Glutamatergic neuron (in vitro differentiated cells): ENCODE data around the gene ABHD8. TPM values are rescaled to one million over a fixed set of nuclear protein-coding genes. Genes with fewer than 3 reads are reported as not detected.
A peak's percentile ranks its signal among the peaks of the same experiment; 100 is the strongest.

ENCODE experiments used
- DNase-seq: peaks from one replicate; pipeline ENCODE4 v3.0.0; 2022
- H3K27ac Mint-ChIP-seq: one replicate; pipeline ENCODE4 v1.8.0; 2020; ENCODE audit warnings: mild to moderate bottlenecking, mixed read lengths, inconsistent platforms; ENCODE audit not compliant: unreplicated experiment
- H3K27me3 Mint-ChIP-seq: one replicate; pipeline ENCODE4 v1.8.0; 2020; ENCODE audit warnings: mild to moderate bottlenecking, moderate library complexity, mixed read lengths, inconsistent platforms; ENCODE audit not compliant: unreplicated experiment
- H3K36me3 Mint-ChIP-seq: one replicate; pipeline ENCODE4 v1.8.0; 2020; ENCODE audit warnings: mild to moderate bottlenecking, mixed read lengths, inconsistent platforms; ENCODE audit not compliant: unreplicated experiment
- H3K4me1 Mint-ChIP-seq: one replicate; pipeline ENCODE4 v1.8.0; 2020; ENCODE audit warnings: mild to moderate bottlenecking, low read depth, mixed read lengths, inconsistent platforms; ENCODE audit not compliant: unreplicated experiment
- H3K4me3 Mint-ChIP-seq: one replicate; pipeline ENCODE4 v1.8.0; 2020; ENCODE audit warnings: mild to moderate bottlenecking, mixed read lengths, inconsistent platforms; ENCODE audit not compliant: unreplicated experiment
- H3K9me3 Mint-ChIP-seq: one replicate; pipeline ENCODE4 v1.8.0; 2020; ENCODE audit warnings: mild to moderate bottlenecking, moderate library complexity, mixed read lengths, inconsistent platforms; ENCODE audit not compliant: unreplicated experiment
- CTCF ChIP-seq: fragments of 200-600 bp; sonication (generic); IDR thresholded peaks from one replicate; pipeline ENCODE4 v1.5.0; 2021; ENCODE audit not compliant: partially characterized antibody, unreplicated experiment
- total RNA-seq: library from RNA; stranded (reverse); fragmentation: NEBNext Ultra II Directional; extraction: Animal tissue kit (Norgen Biotek cat#: 25700); gene quantifications from one replicate; pipeline ENCODE4 v1.2.1, GENCODE V29; 2021; ENCODE audit not compliant: unreplicated experiment

Gene ABHD8
- total RNA-seq, 1 donor from 2014 or later: 14.1 TPM

GRCh38 chr19:17347877-17348276 is 44.7 kb upstream of the ABHD8 start:
- peaks cover 3% of the 10 kb centered on the region for H3K9me3 Mint-ChIP-seq
- H3K4me1 Mint-ChIP-seq: no peaks in the 10 kb centered on the region
- peak overlapping the region; percentile 42 for H3K4me3 Mint-ChIP-seq
- H3K27me3 Mint-ChIP-seq: peaks cover 2% of the 10 kb centered on the region
- no peaks in the 10 kb centered on the region for H3K36me3 Mint-ChIP-seq
- TF ChIP-seq CTCF: no peak
- DNase-seq: no peak
- peak overlapping the region; percentile 52 for H3K27ac Mint-ChIP-seq

DNA sequence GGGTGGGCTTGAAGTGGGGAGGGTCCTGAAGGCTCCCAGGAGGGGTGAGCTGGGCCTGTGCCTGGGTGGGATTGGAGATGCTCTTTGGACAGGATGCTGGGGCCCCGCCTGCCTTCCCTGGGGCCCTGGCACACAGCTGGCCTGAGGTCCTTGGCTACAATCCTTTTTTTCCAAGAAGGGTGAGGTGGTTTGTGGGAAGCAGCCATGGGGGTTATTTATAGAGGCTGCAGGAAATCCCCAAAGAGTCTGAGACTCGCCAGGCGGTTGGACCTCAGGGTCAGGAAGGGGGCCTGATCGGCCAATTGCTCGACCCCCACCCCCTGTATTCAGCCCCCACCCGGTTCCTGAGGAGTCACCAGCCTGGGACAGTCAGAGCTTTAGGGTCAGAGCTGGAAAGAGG is 44.1 kb upstream of the ABHD8 start:
- Mint-ChIP-seq H3K36me3 (no peaks in the 10 kb centered on the region), H3K4me1 (no peaks in the 10 kb centered on the region), H3K9me3 (peaks cover 3% of the 10 kb centered on the region), H3K4me3 (no peak overlapping the region), H3K27me3 (peaks cover 2% of the 10 kb centered on the region), H3K27ac (no peak overlapping the region)
- no peak for DNase-seq
- no peak for TF ChIP-seq CTCF

- Mint-ChIP-seq H3K4me3 (peak overlapping the region; percentile 49), H3K27ac (no peak overlapping the region), H3K4me1 (no peaks in the 10 kb centered on the region), H3K27me3 (peaks cover 2% of the 10 kb centered on the region), H3K9me3 (peaks cover 5% of the 10 kb centered on the region), H3K36me3 (no peaks in the 10 kb centered on the region)
- DNase-seq: peak; percentile 88
- peak; percentile 96 for TF ChIP-seq CTCF
Observed at GRCh38 chr19:17346109-17346671, 43.0 kb upstream of the ABHD8 start.

- Mint-ChIP-seq H3K9me3 (peaks cover 5% of the 10 kb centered on the region), H3K27ac (no peak overlapping the region), H3K4me1 (peaks cover 3% of the 10 kb centered on the region), H3K36me3 (no peaks in the 10 kb centered on the region), H3K27me3 (peaks cover 3% of the 10 kb centered on the region), H3K4me3 (no peak overlapping the region)
- TF ChIP-seq CTCF: no peak
- DNase-seq: no peak
Observed at GRCh38 chr19:17341845-17342244, 38.6 kb upstream of the ABHD8 start.

- DNase-seq: no peak
- peaks cover 3% of the 10 kb centered on the region for H3K4me1 Mint-ChIP-seq
Observed at GRCh38 chr19:17341386-17341785, 38.2 kb upstream of the ABHD8 start.

More at GRCh38 chr19:17341386-17341785, 38.2 kb upstream of the ABHD8 start:
- Mint-ChIP-seq H3K4me3 (no peak overlapping the region), H3K36me3 (no peaks in the 10 kb centered on the region), H3K9me3 (peaks cover 8% of the 10 kb centered on the region), H3K27me3 (peaks cover 3% of the 10 kb centered on the region), H3K27ac (no peak overlapping the region)
- TF ChIP-seq CTCF: no peak
